A549 treated with RU486 at 1 μM for 4 hours (cell line): ENCODE measurements around the gene PCK1. TPM values are rescaled to one million over a fixed set of nuclear protein-coding genes. Genes with fewer than 3 reads are reported as not detected.

ENCODE experiments used
- total RNA-seq: library from RNA; stranded (reverse); fragments of 200-300 nt; extraction: Qiagen RNA extraction; gene quantifications from 5 replicates; pipeline ENCODE4 v1.2.3, GENCODE V29; 2022; ENCODE audit warnings: low read depth

Gene PCK1
- total RNA-seq = 0.05 to 0.13 TPM in 2 of 5 replicates, not detected in the others

GRCh38 chr20:57560554-57561355, at the start of gene PCK1:
Gene PCK1 (plus strand): TSS chr20:57561110. CDS start chr20:57561412, 302 bp downstream.

GRCh38 chr20:57524511-57525176, 36.3 kb upstream of the PCK1 start, which contains the start of gene CTCFL:
Gene CTCFL (minus strand): TSS chr20:57525140. CDS start chr20:57524205, 935 bp downstream.

Other genes with a start within 250 kb of the PCK1 start
- not detected in 5 replicates for gene SPO11, start 231.3 kb upstream of the PCK1 start, total RNA-seq
- 60.1 to 72.3 TPM (median 69.2 TPM) in 5 replicates for gene RAE1, start 209.9 kb upstream of the PCK1 start, total RNA-seq
- 23.0 to 37.3 TPM (median 35.1 TPM) in 5 replicates for gene RBM38, start 169.7 kb upstream of the PCK1 start, total RNA-seq
- not detected in 5 replicates for gene CTCFL, start 36.0 kb upstream of the PCK1 start, total RNA-seq
- 0.07 to 0.10 TPM in 2 of 5 replicates, not detected in the others for gene ZBP1, start 59.3 kb downstream of the PCK1 start, total RNA-seq
- 195 to 491 TPM (median 365 TPM) in 5 replicates for gene PMEPA1, start 148.9 kb downstream of the PCK1 start, total RNA-seq